GM20000 (cell line): ENCODE results near the gene PSMD5.

Source experiments
- DNase-seq: peaks from one replicate; pipeline ENCODE4 v3.0.0; 2012; ENCODE audit warnings: low spot score
- TF ChIP-seq, protein P1 (sequence below): IDR thresholded peaks from 2 replicates; pipeline ENCODE4 v1.5.1; 2012; ENCODE audit warnings: mild to moderate bottlenecking, control low read depth; ENCODE audit errors: extremely low read depth, missing control alignments

The PSMD5 gene

GRCh38 chr9:120779227-120779626, 63.5 kb downstream of the PSMD5 start:
- TF ChIP-seq, protein P1, sequence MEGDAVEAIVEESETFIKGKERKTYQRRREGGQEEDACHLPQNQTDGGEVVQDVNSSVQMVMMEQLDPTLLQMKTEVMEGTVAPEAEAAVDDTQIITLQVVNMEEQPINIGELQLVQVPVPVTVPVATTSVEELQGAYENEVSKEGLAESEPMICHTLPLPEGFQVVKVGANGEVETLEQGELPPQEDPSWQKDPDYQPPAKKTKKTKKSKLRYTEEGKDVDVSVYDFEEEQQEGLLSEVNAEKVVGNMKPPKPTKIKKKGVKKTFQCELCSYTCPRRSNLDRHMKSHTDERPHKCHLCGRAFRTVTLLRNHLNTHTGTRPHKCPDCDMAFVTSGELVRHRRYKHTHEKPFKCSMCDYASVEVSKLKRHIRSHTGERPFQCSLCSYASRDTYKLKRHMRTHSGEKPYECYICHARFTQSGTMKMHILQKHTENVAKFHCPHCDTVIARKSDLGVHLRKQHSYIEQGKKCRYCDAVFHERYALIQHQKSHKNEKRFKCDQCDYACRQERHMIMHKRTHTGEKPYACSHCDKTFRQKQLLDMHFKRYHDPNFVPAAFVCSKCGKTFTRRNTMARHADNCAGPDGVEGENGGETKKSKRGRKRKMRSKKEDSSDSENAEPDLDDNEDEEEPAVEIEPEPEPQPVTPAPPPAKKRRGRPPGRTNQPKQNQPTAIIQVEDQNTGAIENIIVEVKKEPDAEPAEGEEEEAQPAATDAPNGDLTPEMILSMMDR: no peak
- no peak for DNase-seq

DNA sequence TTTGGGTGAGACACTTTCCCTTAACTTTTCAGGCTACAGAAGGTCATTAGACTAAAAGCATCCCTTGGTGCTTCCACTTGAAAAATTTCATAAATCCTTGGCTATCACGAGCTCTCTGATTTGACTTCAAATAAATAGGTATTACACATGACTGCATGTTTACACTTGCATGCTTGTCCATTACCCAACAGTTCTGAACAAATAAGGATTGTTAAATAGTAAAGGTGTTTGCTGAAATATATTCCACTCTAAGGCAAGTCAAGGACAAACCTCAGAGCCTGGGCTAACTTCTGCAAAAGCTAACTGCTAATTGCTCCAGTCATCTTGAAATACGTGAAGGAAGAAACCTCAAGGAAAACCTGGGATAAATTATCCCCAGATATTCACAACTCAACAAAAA, 64.0 kb downstream of the PSMD5 start:
- no peak for DNase-seq
- TF ChIP-seq, protein P1: no peak

GRCh38 chr9:120777229-120777628, 65.5 kb downstream of the PSMD5 start:
- TF ChIP-seq, protein P1: no peak
- DNase-seq: no peak

DNA sequence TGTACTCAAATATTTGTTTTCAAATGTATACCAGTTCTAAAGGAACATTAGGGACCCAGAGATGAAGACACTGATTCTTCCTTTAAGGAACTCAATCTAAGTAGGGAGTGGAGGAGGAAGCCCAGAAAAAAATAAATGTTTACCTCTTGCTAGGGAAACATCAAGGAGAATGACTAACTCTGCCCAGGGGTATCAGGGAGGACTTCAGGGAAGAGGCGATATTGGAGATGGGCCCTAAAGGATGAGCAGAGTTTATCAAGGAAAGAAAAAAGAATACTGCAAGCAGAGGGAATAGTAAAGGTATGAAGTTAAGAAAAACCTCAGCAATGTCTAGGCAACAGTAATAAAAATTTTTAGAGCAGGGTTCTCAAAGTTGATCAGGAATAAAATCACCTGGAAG, 65.9 kb downstream of the PSMD5 start:
- DNase-seq: no peak
- TF ChIP-seq, protein P1: no peak

DNA sequence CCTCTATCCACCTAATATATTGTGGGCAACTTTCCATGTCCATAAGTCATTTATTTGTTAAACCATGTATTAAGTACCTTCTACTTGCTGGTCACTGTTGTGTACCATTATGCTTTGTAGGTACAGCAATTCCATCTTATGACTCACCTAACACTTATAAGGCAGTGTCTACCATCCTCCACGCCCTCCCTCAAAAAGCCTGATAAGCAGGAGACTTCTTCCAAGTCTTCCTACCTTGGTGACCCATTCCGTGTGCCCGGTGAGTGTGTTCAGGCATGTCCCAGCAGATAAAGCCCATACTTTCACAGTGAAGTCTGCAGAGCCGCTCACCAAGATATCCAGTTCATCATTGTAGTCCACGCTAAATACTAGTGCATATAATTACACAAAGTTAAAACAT, 66.9 kb downstream of the PSMD5 start:
- TF ChIP-seq, protein P1: no peak
- no peak for DNase-seq

GRCh38 chr9:120774719-120775118, 68.0 kb downstream of the PSMD5 start:
- no peak for DNase-seq
- TF ChIP-seq, protein P1: no peak

DNA sequence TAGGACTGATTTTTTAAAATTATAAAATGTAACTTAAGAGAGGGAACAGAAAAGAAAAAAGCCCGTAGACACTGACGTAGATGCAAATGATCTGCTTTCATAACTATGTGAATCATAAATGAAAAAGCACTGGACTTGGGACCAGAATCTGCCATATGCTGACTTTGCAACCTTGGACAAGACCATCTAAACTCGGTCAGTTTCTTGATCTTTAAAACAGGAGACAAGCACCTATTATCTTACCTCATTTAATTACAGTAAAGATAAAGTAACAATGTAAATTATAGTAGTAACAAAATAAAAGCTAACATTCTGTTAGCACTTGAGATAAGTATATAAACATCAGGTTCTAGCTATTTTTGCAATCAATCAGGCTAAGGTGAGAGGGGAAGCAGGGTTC, 69.5 kb downstream of the PSMD5 start:
- DNase-seq: no peak
- TF ChIP-seq, protein P1: no peak
